GM18520 (cell line): ENCODE results near the gene PRKCZ.
"Not testable (repeated sequence)": the region's sequence is repeated elsewhere in the genome, so short reads cannot be mapped to it uniquely, and the experiment has no call there.

Experiments used
- ATAC-seq: cut with Tn5 transposase; IDR thresholded peaks from one replicate; pipeline ENCODE4 v1.9.1; 2021; ENCODE audit not compliant: unreplicated experiment

The PRKCZ gene

GRCh38 chr1:2114635-2115007 is 64.4 kb downstream of the PRKCZ start:
- ATAC-seq, result not testable (repeated sequence)

GRCh38 chr1:2115008-2115641 is 64.9 kb downstream of the PRKCZ start:
- no peak for ATAC-seq

GRCh38 chr1:2115702-2116341 is 65.6 kb downstream of the PRKCZ start:
- no peak for ATAC-seq

- no peak for ATAC-seq
Observed at GRCh38 chr1:2119886-2120285, 69.7 kb downstream of the PRKCZ start.

- no peak for ATAC-seq
Observed at GRCh38 chr1:2121101-2121691, 71.0 kb downstream of the PRKCZ start.

- not testable (repeated sequence) for ATAC-seq
Observed at GRCh38 chr1:2121794-2122193, 71.6 kb downstream of the PRKCZ start.

- ATAC-seq, result no peak
Observed at GRCh38 chr1:2124446-2125198, 74.4 kb downstream of the PRKCZ start.

- no peak for ATAC-seq
Observed at GRCh38 chr1:2125350-2126211, 75.4 kb downstream of the PRKCZ start.

- no peak for ATAC-seq
Observed at GRCh38 chr1:2126331-2127186, 76.3 kb downstream of the PRKCZ start.

GRCh38 chr1:2127187-2128145 is 77.3 kb downstream of the PRKCZ start:
- ATAC-seq, result no peak

GRCh38 chr1:2128189-2128901 is 78.1 kb downstream of the PRKCZ start:
- no peak for ATAC-seq

GRCh38 chr1:2129256-2129943 is 79.2 kb downstream of the PRKCZ start:
- no peak for ATAC-seq

GRCh38 chr1:2130156-2130555 is 79.9 kb downstream of the PRKCZ start:
- ATAC-seq, result no peak

- ATAC-seq, result no peak
Observed at GRCh38 chr1:2130871-2131289, 80.7 kb downstream of the PRKCZ start.

GRCh38 chr1:2132222-2133038 is 82.2 kb downstream of the PRKCZ start:
- no peak for ATAC-seq

GRCh38 chr1:2133039-2133878 is 83.0 kb downstream of the PRKCZ start:
- ATAC-seq, result peak; percentile 70
